IMR-90 (cell line): Measurements from ENCODE around the gene PAXX. TPM values are rescaled to one million over a fixed set of nuclear protein-coding genes. Genes with fewer than 3 reads are reported as not detected.

Experiments used
- ATAC-seq: fragments of 200-7000 bp; cut with Tn5 transposase; 2 replicates; pipeline ENCODE4 v1.9.1; 2020; ENCODE audit warnings: low read depth, mild to moderate bottlenecking, moderate library complexity
- BruUV-seq: library from RNA; stranded (reverse); fragments of 400-500 nt; replicated peaks from 2 replicates; lab custom pipeline; 2021; lab: Mats Ljungman, UMichigan
- CTCF ChIA-PET: fragments of 300-600 bp; formaldehyde crosslinking; extraction: SDS; loops from one replicate; lab custom pipeline; 2021; ENCODE audit warnings: antibody characterized with exemption; lab: Yijun Ruan, JAX
- POLR2A ChIA-PET: fragments of 300-600 bp; sonication (Branson Sonifier 250); formaldehyde crosslinking; loops from one replicate; lab custom pipeline; 2022; ENCODE audit warnings: antibody characterized with exemption; ENCODE audit not compliant: unreplicated experiment; lab: Charles Lee
- DNase-seq: peaks from one replicate; pipeline ENCODE4 v3.0.0; 2013
- H2AFZ ChIP-seq: replicated peaks from 2 replicates; pipeline ENCODE3; 2013; ENCODE audit warnings: low read length, mild to moderate bottlenecking; ENCODE audit not compliant: poor library complexity
- H2AK5ac ChIP-seq: 2 replicates; pipeline ENCODE4 v1.6.1; 2013; ENCODE audit warnings: low read depth, low read length, inconsistent platforms
- H2AK9ac ChIP-seq: replicated peaks from 2 replicates; pipeline ENCODE3; 2013; ENCODE audit warnings: mild to moderate bottlenecking, low read depth, low read length, moderate library complexity; ENCODE audit not compliant: poor library complexity
- H2BK120ac ChIP-seq: 2 replicates; pipeline ENCODE4 v1.6.1; 2013; ENCODE audit warnings: low read depth, low read length, inconsistent platforms
- H2BK15ac ChIP-seq: 3 replicates; pipeline ENCODE4 v1.6.1; 2013; ENCODE audit warnings: low read depth, low read length, inconsistent platforms
- H2BK20ac ChIP-seq: 2 replicates; pipeline ENCODE4 v1.6.1; 2013; ENCODE audit warnings: low read depth, mild to moderate bottlenecking, inconsistent platforms, low read length, moderate library complexity
- H2BK5ac ChIP-seq: 2 replicates; pipeline ENCODE4 v1.6.1; 2013; ENCODE audit warnings: mild to moderate bottlenecking, low read depth, low read length, inconsistent platforms; ENCODE audit not compliant: poor library complexity, severe bottlenecking
- H3K14ac ChIP-seq: replicated peaks from 2 replicates; pipeline ENCODE4 v1.6.1; 2013; ENCODE audit warnings: low read depth, low read length, inconsistent platforms
- H3K18ac ChIP-seq: 2 replicates; pipeline ENCODE4 v1.6.1; 2013; ENCODE audit warnings: low read depth, low read length, control low read depth
- H3K23ac ChIP-seq: 2 replicates; pipeline ENCODE4 v1.6.1; 2013; ENCODE audit warnings: low read depth, low read length, inconsistent platforms
- H3K27ac ChIP-seq: 2 replicates; pipeline ENCODE4 v1.5.1; 2013; ENCODE audit warnings: mild to moderate bottlenecking, control low read depth, low read length; ENCODE audit not compliant: insufficient read depth
- H3K27me3 ChIP-seq: 2 replicates; pipeline ENCODE4 v1.6.1; 2013; ENCODE audit warnings: low read length; ENCODE audit not compliant: control insufficient read depth, insufficient read depth
- H3K36me3 ChIP-seq: 2 replicates; pipeline ENCODE4 v1.6.1; 2013; ENCODE audit warnings: low read length, mixed read lengths; ENCODE audit not compliant: control insufficient read depth, insufficient read depth
- H3K4ac ChIP-seq: 2 replicates; pipeline ENCODE4 v1.6.1; 2013; ENCODE audit warnings: low read depth, low read length, inconsistent platforms
- H3K4me1 ChIP-seq: 2 replicates; pipeline ENCODE4 v1.6.1; 2013; ENCODE audit warnings: low read length, mixed read lengths; ENCODE audit not compliant: control insufficient read depth, insufficient read depth
- H3K4me2 ChIP-seq: 2 replicates; pipeline ENCODE4 v1.6.1; 2013; ENCODE audit warnings: low read depth, mild to moderate bottlenecking, control low read depth, low read length, moderate library complexity
- H3K4me3 ChIP-seq: 2 replicates; pipeline ENCODE4 v1.5.1; 2013; ENCODE audit warnings: low read depth, mild to moderate bottlenecking, control low read depth, low read length, moderate library complexity; ENCODE audit not compliant: insufficient read depth
- H3K56ac ChIP-seq: 2 replicates; pipeline ENCODE4 v1.6.1; 2013; ENCODE audit warnings: low read length, inconsistent platforms; ENCODE audit not compliant: insufficient read depth; ENCODE audit errors: extremely low read depth
- H3K79me1 ChIP-seq, 2 experiments: 2 replicates each; pipeline ENCODE4 v1.6.1; 2013; ENCODE audit warnings: low read length in 2 of 2, inconsistent platforms in 1 of 2, low read depth in 1 of 2
- H3K9ac ChIP-seq: 2 replicates; pipeline ENCODE4 v1.6.1; 2013; ENCODE audit warnings: low read depth, low read length, control low read depth
- H3K9me1 ChIP-seq: 2 replicates; pipeline ENCODE4 v1.6.1; 2013; ENCODE audit warnings: low read length, inconsistent platforms; ENCODE audit not compliant: insufficient read depth
- H3K9me3 ChIP-seq: 2 replicates; pipeline ENCODE4 v1.6.1; 2013; ENCODE audit warnings: low read length; ENCODE audit not compliant: control insufficient read depth, insufficient read depth
- H4K20me1 ChIP-seq: 2 replicates; pipeline ENCODE4 v1.6.1; 2013; ENCODE audit warnings: low read length, inconsistent platforms; ENCODE audit not compliant: insufficient read depth
- H4K5ac ChIP-seq: 2 replicates; pipeline ENCODE4 v1.6.1; 2013; ENCODE audit warnings: mild to moderate bottlenecking, low read depth, low read length, control low read depth
- H4K8ac ChIP-seq, 2 experiments: 2 replicates each; pipeline ENCODE4 v1.6.1; 2013; ENCODE audit warnings: low read depth in 2 of 2, low read length in 2 of 2, control low read depth in 1 of 2, inconsistent platforms in 1 of 2
- H4K91ac ChIP-seq: 2 replicates; pipeline ENCODE4 v1.6.1; 2013; ENCODE audit warnings: low read depth, low read length, inconsistent platforms; ENCODE audit not compliant: insufficient read depth
- NFE2L2 ChIP-seq: fragments of 150-350 bp; IDR thresholded peaks from 2 replicates; pipeline ENCODE4 v1.6.1; 2016; ENCODE audit warnings: low read depth, mild to moderate bottlenecking, low read length
- POLR2A ChIP-seq: IDR thresholded peaks from 2 replicates; pipeline ENCODE4 v1.6.1; 2012; ENCODE audit warnings: mild to moderate bottlenecking, low read depth, low read length
- RAD21 ChIP-seq: IDR thresholded peaks from 2 replicates; pipeline ENCODE4 v1.6.1; 2012; ENCODE audit warnings: low read length, improper control_type of control experiment
- RCOR1 ChIP-seq: IDR thresholded peaks from 2 replicates; pipeline ENCODE4 v1.6.1; 2012; ENCODE audit warnings: mild to moderate bottlenecking, low read length, improper control_type of control experiment; ENCODE audit not compliant: insufficient replicate concordance
- WGBS, 2 experiments: methylation state at CpG; one replicate each; pipeline versions ENCODE4 v1.1.5 to v1.1.7; 2013; ENCODE audit warnings: missing lambda C conversion rate in 2 of 2; ENCODE audit not compliant: insufficient read length in 1 of 2; ENCODE audit errors: extremely low coverage in 2 of 2; 5-methylcytosine and 5-hydroxymethylcytosine counted together
- dilution Hi-C: fragments of 300-500 bp; cut with HindIII; formaldehyde crosslinking; loops from one replicate; pipeline ENCODE4 v1.14.3; 2018; ENCODE audit warnings: low sequenced_read_pairs; ENCODE audit not compliant: unreplicated experiment
- in situ Hi-C: fragments of 300-500 bp; cut with MboI; formaldehyde crosslinking; loops from 3 replicates; pipeline ENCODE4 v1.14.3; 2019; ENCODE audit warnings: low sequenced_read_pairs, inconsistent platforms, mixed read lengths
- intact Hi-C: fragments of 100-400 bp; cut with micrococcal nuclease; formaldehyde crosslinking; loops from 2 replicates; pipeline ENCODE4 v1.10.0; 2022
- polyA plus RNA-seq, 3 experiments: library from polyadenylated mRNA; depleted of rRNA; stranded (reverse); fragments of >200 nt; gene quantifications; 2 replicates each; pipeline ENCODE4 v1.2.3, GENCODE V29; 2012; ENCODE audit warnings: low replicate concordance in 1 of 3
- total RNA-seq: library from RNA; depleted of rRNA; stranded (reverse); fragments of >200 nt; gene quantifications from 2 replicates; pipeline ENCODE4 v1.2.3, GENCODE V29; 2012

Gene PAXX
- total and polyA plus RNA-seq, 2 of the 4 experiments (the other 2 are of a cell fraction), result 5.7 to 24.6 TPM

GRCh38 chr9:137026828-137027227 lies 34.6 kb downstream of the PAXX start:
- in situ Hi-C loops, result no loop called here

More at GRCh38 chr9:137026828-137027227, 34.6 kb downstream of the PAXX start:
- Histone ChIP-seq H3K4me2 (peak overlapping the region; percentile 96), H3K56ac (no peak overlapping the region), H2AK9ac (peak overlapping the region; percentile 59), H2BK120ac (no peak overlapping the region), H2BK5ac (no peak overlapping the region), H2AFZ (peak overlapping the region; percentile 17), H3K9me1 (peaks cover 4% of the 10 kb centered on the region; the same call in 1 of the 2 replicates), H2BK20ac (no peak overlapping the region), H3K79me1 (peaks cover 0 to 7% of the 10 kb centered on the region in 2 experiments; a peak in 2 of 4 replicates), H4K5ac (no peak overlapping the region), H3K27me3 (no peaks in the 10 kb centered on the region; the same call in 1 of the 2 replicates), H2AK5ac (no peak overlapping the region), H3K9ac (no peak overlapping the region), H3K18ac (no peak overlapping the region), H4K8ac (no peak overlapping the region), H3K36me3 (no peaks in the 10 kb centered on the region), H3K4me1 (peaks cover 5% of the 10 kb centered on the region), H4K91ac (no peak overlapping the region), H2BK15ac (no peak overlapping the region), H3K23ac (no peak overlapping the region), H3K14ac (no peak overlapping the region), H3K27ac (no peak overlapping the region), H3K9me3 (no peaks in the 10 kb centered on the region), H3K4ac (no peak overlapping the region), H4K20me1 (no peaks in the 10 kb centered on the region; the same call in 1 of the 2 replicates), H3K4me3 (no peak overlapping the region)
- TF ChIP-seq RCOR1 (no peak), NFE2L2 (no peak), RAD21 (no peak), POLR2A (no peak)
- WGBS, 2 experiments, result 100% methylated on average over 1 of the region's 4 CpGs; no CpG with 5 or more reads in 1 of the 2 experiments
- no TSS peak for BruUV-seq
- intact Hi-C loops (no loop called here), dilution Hi-C loops (no loop called here)
- POLR2A ChIA-PET, result no interaction called here
- ATAC-seq (no peak), DNase-seq (no peak)
- CTCF ChIA-PET, result no interaction called here
